GM10248 (cell line): ENCODE results near the gene PLCB2.

Source experiments
- CTCF ChIA-PET: fragments of 300-600 bp; sonication (Branson Sonifier 250); formaldehyde crosslinking; extraction: SDS; loops from one replicate; lab custom pipeline; 2021; ENCODE audit warnings: antibody characterized with exemption; lab: Yijun Ruan, JAX
- POLR2A ChIA-PET: fragments of 350-650 bp; sonication (Branson Sonifier 250); formaldehyde crosslinking; extraction: SDS; loops from one replicate; lab custom pipeline; 2020; ENCODE audit warnings: antibody characterized with exemption; lab: Yijun Ruan, JAX
- DNase-seq: peaks from one replicate; pipeline ENCODE4 v3.0.0; 2012; ENCODE audit errors: extremely low spot score
- CTCF ChIP-seq: IDR thresholded peaks from 2 replicates; pipeline ENCODE4 v1.5.1; 2012; ENCODE audit warnings: mild to moderate bottlenecking, low read depth; ENCODE audit errors: extremely low read depth, missing control alignments, control extremely low read depth

PLCB2 gene

GRCh38 chr15:40240619-40241221, 67.0 kb downstream of the PLCB2 start:
- ChIA-PET POLR2A (no interaction called here), CTCF (interaction anchor here (0.6 to 10.0 kb wide), 7 partner anchors 10 to 33 kb away, joined by 3 to 101 read pairs (median 8); no protein-coding TSS in a partner anchor)
- no peak for TF ChIP-seq CTCF
- DNase-seq: peak; percentile 22

- DNase-seq: peak; percentile 24
- ChIA-PET POLR2A (no interaction called here), CTCF (interaction anchor here (1.0 to 10.0 kb wide), 12 partner anchors 8 to 105 kb away, joined by 3 to 101 read pairs (median 8); no protein-coding TSS in a partner anchor)
- no peak for TF ChIP-seq CTCF
Measured at GRCh38 chr15:40239693-40240618, 67.8 kb downstream of the PLCB2 start.

- ChIA-PET POLR2A (interaction anchor here (0.7 kb wide), 1 partner anchor 183 kb away, joined by 3 read pairs; no protein-coding TSS in a partner anchor), CTCF (interaction anchor here (1.0 to 10.0 kb wide), 12 partner anchors 9 to 194 kb away, joined by 3 to 101 read pairs (median 7); no protein-coding TSS in a partner anchor)
- TF ChIP-seq CTCF: no peak
- DNase-seq: no peak
Measured at GRCh38 chr15:40239404-40239692, 68.4 kb downstream of the PLCB2 start.

- ChIA-PET POLR2A (interaction anchor here (0.6 to 1.2 kb wide), 3 partner anchors 10 to 182 kb away, joined by 3 to 5 read pairs (median 3); no protein-coding TSS in a partner anchor), CTCF (interaction anchor here (1.0 to 10.0 kb wide), 12 partner anchors 10 to 193 kb away, joined by 3 to 101 read pairs (median 7); no protein-coding TSS in a partner anchor)
- TF ChIP-seq CTCF: no peak
- no peak for DNase-seq
Measured at GRCh38 chr15:40238532-40239403, 69.0 kb downstream of the PLCB2 start, which contains the start of gene PAK6. TSS of gene PAK6 (plus strand) at chr15:40239063. CDS start at chr15:40264786, 25,723 bp downstream.
